ENCODE measurements around the gene C2CD5.

Gene C2CD5

DNA sequence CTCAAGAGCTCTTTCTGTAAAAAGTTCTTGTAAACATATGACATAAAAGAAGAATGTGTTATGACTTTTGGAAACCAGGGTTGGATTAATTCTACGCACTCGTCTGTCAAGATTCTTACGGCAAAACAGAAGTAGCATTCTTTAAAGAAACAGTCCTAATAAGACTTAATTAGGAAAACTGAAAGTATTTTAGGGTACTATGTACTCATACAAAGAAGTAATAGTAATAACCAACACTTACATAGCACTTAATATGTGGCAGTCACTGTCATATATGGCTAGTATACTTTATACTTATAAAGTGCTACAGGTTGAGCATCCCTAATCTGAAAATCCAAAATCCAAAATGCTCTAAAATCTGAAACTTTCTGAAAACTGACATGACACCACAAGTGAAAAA, 136.9 kb downstream of the C2CD5 start:
- TF ChIP-seq ZNF274 (IDR thresholded peaks at IDR 0.05; ENCODE audit: low read depth, low read length) = no peak
- no peak overlapping the region for H3K4me3 ChIP-seq (ENCODE audit: low read length)

DNA sequence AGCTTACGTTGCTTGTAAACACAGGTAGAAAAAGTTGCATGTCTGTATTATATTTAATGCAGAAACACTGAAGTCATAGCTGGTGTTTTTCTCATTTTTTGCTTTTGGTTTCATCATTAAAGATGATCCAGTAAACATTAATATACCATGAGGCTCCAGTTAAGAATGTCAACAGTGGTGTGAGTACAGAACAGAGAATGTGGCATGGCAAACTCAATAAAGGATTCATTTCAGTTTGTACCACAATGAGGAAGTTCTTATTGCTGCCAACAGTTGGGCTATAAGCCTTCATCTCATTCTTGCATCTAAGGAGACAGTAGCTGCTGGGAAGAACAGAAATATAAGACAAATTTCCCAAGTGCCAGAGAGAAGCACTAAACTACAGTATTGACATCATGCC, 137.7 kb downstream of the C2CD5 start:
- no peak overlapping the region for H3K4me3 ChIP-seq (ENCODE audit: low read length)
- no peak for TF ChIP-seq ZNF274 (IDR thresholded peaks at IDR 0.05; ENCODE audit: low read depth, low read length)

DNA sequence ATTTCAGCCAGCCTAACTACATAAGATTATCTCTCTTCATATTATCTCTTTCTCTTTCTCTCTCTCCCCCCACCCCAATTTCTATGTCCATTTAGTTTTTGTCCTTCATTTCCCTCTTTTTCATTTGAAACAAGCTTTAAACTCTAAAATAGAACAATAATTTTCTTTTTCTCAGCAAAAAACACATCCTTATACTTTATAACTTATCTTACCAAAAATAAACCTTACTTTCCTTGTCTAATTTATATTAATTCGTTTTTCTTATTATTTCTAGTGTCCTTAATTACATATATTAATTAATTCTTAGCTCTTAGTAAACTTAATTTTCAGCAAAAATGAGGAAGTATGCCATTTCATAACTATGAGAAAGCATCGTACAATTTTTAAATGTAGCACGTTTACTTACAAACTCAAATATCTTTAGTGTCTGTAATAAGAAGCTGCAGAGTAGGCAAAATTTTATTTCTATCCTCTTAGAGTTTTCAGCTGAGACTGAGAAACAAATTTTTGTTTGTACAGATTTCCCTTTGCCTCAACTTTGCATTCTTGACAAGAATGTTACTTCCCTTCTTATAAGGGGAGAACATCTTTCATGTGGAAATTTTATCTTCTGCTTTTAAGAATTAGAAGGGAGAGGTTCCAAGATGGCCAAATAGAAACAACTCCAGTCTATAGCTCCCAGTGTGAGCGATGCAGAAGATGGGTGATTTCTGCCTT, 144.7 kb downstream of the C2CD5 start:
- no peak for TF ChIP-seq ZNF274 (IDR thresholded peaks at IDR 0.05; ENCODE audit: low read depth, low read length)
- no peak overlapping the region for H3K4me3 ChIP-seq (ENCODE audit: low read length)
